Mesenteric fat pad (tissue), 1 donor: ENCODE results near the gene CCDC182. TPM values are rescaled to one million over a fixed set of nuclear protein-coding genes. Genes with fewer than 3 reads are reported as not detected.

Experiments used
- DNase-seq: peaks from one replicate; pipeline ENCODE4 v3.0.0-alpha.2; 2020; ENCODE audit warnings: low spot score
- total RNA-seq: library from RNA; stranded (reverse); fragmentation: NEBNext Ultra II Directional; extraction: Animal tissue kit (Norgen Biotek cat#: 25700); gene quantifications from one replicate; pipeline ENCODE4 v1.2.1, GENCODE V29; 2021
- donor health status: DM: yes; HTN: yes; CAD: no.

CCDC182 gene
- total RNA-seq, 1 donor from 2014 or later = not detected

DNA sequence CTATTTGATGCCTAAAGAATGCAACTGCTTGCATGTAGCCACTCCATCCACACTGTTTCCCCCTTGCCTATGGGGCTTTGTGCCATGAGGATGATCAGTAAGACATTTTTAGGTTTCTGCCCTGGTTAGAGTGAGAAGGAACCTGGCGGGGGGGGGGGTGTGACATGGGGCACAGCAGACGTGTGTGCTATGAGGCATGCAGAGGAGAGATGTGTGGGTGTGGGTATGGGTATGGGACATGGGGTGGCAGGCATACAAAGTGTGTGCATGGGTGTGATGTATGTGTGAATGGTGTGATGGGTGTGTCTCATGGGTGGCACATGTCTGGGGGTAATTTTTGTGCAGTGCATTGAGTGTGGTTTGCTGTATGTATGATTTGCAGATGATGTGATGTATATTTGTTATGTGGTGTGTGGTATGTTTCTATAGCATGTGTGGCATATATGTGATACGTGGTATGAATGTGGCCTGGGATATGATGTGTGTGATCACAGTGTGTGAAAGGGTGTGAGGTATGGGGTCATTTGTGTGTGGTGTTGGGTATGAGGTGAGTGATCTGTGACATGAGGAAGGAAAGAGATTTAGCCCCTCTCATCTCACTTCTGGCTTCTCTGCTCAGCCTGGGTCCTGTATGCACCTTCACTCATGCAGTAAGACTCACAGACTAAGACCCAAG is 14.9 kb downstream of the CCDC182 start:
- no peak for DNase-seq

DNA sequence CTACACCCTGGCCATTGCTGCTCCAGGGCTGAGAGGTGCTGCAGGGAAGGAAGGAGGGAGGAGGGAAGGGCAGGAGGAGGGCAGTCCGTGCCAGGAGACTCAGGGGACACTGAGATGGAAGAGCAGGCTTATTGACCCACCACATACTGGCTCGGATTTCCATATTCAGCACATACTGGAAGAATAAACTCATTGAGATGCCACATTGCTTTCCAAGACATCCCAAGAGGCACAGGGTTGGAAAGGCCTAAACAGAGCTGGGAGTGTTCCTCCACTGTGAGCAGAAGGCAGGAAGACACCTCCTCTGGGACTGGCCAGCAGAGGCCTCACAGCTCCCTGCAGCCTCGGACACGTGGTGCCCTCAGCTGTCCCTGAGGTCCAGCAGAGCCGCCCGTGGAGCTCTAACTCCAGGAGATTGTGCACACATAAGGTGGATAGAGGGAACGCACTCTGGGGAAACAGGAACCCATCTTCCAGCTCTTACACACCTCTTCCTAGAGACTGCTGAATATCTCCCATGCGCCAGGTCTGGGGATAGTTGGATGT is 17.4 kb downstream of the CCDC182 start:
- DNase-seq = no peak

DNA sequence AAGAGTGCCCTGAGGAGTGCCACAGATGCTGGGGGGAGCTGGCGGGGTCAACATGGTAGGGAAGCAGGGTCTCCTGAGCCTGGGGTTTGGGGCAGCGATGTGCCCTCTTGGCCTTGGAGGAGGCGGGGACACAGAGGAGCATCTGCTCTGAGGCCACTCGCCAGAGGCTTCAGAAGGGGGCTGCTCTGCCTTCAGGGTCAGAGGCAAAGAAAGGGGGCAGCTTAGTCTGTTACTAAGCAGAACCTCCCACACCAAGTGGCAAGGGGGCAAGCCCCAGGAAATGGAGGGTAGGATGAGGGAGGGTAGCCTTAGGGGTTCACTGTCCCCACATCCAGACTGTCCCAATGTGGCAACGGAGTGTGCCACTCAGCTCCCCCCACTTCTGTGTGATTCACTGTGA is 18.3 kb downstream of the CCDC182 start:
- DNase-seq = no peak

DNA sequence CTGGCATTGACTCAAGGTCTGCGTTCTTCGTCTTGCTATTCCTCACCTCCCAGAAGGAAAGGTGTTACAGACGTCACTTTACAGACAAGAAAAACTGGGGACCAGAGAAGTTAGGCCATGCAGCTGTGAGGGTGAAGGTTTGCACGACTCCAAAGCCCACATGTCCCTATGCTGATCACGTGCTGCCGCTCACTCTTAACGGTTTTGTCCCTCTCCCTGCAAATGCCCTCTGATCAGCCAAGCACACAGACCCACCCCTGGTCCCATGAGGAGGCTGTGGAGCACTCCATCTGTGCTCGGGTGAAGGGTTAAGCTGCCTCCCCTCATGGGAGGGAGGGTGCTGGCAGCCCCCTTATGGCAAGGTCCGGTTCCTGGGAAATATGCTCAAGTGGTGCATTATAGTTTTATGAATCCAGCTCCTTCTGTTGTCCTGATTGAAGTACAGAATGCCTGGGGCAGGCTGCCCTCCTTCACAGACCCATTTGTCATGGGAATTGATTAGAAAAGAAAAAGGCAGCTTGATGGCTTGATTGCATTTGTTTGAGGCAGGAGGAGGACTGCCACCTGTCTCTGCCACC is 18.8 kb downstream of the CCDC182 start:
- DNase-seq = no peak

DNA sequence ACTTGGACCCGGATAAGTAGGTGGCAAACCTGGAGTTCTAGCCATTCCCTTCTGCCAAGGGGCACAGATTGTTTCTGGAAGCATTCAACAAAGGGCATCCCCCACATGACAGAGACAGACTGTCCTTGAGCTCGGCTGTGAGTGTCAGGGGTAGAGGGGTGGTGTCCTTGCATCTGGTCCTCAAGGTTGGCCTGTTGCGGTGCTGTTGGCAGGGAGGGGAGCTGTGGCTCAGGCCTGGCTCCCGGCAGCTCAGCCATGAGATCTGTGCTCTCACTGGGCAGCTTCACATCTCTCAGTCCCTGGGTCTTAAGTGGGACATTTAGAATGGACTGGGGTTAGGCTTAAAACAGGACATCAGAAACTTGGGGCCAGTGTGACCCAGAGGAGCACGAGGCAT is 20.4 kb downstream of the CCDC182 start:
- no peak for DNase-seq

DNA sequence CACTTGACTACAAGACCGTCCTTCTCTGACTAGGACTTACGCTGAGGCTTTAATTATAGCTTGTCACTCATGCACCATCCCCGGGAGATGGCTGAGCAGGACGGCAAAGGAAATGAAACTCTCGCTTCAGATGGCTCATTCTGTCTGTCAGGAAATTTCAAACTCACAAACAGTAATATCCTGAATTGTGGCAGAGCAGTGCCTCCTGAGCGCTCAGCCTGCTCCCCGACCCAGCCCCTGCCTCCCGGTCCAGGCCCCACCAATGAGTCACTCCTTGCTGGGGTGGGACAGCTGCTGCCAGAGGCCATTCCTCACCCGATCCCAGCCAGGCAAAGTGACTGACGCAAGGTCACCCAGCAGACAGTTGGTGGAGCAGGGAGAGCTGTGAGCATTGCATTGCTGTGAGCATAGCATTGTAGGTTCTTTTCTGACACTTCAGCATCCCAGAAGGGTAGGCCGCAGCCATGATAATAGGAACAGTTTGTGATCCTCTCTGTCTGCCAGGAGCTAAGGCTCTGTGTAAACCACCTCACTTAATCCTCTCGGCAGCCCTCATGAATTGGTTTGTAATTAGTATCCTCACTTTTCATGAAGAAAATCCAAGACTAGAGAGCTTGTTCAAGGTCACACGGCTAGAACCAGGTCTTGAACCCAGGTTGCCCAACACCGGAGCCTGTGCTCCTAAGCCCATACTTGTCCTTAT is 20.9 kb downstream of the CCDC182 start:
- DNase-seq = no peak

DNA sequence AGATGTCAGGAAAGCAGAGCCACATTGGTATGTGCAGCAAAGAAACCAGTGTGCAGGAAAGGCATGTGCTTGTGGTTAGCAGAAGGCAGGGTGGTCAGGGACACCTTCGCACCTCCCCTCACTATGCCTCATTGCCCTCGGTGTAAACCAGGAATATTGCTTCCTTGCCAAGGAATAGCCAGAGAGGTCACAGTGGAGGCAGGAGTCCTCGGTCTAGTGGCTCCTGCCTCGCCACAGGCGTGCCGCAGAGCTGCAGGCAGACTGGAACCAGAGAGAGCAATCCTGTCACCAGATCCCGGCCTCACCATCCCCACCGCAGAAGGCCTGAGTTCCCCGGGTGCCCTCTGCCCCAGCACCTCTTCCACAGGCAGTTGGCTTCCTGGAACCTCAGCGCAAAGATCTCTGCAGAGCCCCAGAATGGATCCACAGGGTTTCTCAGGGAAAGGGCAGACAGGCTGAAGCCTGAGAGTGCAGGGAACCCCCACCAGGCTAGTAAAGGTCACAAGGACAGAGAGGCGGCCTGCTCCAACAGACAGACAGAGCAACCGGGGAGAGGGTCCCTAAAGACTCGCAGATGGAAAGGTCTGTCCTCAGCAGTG is 21.6 kb downstream of the CCDC182 start:
- no peak for DNase-seq

DNA sequence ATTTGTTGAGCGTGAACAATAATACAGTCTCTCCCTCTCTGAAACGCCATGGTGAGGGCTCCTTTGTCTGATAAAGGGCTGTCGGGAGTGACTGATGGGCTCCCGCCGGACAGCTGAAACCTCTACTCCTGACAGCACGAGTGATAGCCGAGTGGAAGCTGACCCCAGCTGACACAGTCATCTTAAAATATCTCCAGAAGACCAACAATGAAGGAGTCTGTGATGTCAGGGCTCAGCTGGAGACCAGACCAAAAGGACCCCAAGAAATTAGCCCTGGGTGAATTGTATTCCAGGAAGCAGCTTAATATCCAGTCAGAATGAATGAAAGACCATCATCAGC is 22.4 kb downstream of the CCDC182 start:
- DNase-seq = no peak

DNA sequence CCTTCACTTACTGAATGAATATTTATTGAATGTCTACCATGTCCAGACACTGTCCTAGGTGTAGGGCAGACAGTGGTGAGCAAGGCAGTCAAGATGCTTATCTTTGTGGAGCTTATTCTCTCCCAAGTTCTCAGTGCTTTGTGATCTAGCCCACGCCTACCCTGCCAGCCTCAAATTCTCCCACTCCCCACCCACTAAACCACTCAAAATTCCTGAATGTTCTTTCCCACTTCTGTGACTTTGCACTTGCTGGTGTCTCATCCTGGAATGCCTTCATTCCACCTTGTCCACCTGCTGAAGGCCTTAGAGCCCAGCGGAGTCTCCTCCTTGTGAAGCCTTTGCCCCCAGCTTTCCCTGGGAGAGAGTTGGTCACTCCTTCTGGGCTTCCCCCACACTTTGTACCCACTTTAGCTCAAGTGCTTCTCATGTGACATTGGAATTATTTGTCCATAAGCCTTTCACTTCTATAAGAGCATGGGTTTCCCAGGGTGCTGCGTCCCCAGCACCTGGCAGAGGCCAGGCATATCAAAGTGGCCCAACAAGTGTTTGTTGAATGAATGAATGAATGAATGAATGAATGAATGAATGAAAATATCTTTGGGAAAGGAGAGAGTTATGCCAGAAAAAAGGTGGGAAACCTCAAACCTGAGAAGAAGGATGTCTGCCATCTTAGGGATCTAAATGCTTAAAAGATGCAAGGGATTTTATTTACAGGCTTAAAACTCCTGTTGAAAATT is 23.0 kb downstream of the CCDC182 start:
- no peak for DNase-seq

DNA sequence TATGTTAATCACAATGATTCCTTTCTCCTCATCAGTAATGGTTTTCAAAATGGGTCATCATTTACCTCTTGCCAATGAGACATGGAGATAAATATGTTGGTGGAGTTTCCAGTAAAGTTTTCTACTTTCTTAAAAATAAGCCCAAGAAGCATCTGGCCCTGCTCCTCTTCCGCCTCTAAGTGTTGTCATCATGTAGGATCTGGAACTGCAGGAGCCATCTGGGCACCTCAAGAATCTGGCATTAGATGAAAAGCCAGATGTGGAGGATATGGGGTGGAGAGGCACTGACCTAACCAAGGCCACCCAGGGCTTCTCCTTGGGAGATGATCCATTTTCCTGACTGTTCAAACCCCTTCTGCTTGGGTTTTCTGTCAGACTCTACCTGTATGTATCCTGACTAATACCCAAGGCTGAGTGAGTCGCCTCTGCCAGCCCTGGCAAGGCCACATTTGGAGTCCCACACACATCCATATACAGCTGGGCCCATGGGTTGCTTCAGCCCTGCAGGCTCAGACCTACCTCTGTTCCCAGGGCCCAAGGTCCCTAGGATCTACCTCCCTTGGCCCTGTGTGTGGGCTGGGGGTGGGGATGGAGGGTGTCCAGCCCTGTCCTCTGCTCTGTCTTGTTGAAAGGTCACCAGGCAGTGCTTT is 24.6 kb downstream of the CCDC182 start:
- no peak for DNase-seq

DNA sequence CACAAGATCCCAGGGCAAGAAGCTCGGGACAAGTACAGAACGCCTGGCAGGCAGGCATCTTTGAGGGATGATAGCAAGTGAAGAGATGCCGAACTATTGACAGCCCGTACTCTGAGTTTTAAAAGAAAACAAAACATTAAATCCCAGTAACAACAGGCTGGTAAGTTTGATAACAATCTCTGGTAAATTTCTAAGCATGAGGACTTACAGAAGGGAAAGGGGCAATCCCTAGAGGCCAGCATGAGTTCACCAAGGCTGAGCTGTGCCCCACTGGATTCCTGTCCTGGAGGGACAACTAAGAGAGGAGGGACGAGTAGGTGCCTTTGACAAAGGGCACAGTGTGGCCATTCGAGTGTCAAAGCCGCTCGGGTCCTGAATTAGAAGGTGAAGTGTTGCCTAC is 26.2 kb downstream of the CCDC182 start:
- no peak for DNase-seq

DNA sequence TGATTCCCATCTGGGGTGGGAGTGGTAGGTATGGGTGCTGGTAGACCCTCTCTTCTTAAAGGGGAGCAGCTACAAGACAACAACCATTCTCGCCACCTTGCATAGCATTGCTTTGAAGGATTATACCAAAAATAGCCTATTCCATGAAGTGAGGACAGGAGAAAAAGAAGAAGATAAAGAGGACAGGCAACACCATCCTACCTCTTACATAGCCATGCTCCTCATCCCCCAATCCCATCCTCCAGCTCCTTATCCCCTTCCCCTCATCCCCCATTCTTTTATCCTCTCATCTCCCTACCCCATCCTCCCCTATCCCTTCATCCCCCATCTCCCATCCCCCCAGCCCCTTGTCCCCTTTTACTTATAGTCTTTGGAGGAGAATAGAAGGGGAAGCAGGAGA is 29.1 kb downstream of the CCDC182 start:
- no peak for DNase-seq

DNA sequence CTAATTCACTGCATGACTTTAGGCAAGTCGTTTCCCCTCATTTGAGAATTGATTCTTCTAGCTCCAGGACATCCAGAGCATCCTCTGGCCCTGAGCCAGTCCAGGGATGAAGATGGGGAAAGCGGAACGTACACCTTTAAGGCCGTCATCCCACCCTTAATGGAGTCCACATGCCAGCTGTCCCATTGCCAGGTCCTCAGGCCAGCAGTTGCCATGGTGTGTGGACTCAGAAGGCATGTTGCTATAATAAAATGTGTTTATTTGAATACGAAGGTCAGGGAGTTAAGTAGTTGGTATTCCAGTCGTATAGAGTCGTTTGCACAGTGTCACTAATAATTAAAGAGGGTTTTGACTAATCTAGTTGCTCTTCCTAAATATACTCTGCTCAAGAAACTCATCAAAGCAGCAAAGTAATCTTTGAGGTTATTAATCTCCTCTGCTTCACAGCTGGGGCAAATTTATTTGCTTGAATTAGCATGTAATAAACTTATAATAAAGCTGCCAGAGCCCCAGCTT is 30.4 kb downstream of the CCDC182 start:
- no peak for DNase-seq

DNA sequence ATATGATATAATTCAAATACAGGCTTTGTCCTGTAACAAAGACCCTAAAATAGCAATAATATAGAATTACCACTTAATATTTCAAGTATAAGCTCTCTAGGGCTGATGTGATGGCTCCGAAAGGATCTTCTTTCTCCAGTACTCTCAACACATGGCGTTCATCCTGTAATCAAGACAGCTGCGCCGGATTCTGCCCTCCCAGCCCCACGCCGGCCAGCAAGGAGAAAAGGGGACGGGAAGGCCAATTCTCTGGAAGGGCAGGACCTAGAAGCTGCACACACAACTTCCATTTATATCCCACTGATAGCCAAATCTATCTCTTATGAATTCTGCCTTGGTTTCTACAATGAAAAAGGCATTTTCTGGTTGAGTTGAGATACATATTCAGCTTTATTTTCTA is 32.0 kb downstream of the CCDC182 start:
- DNase-seq = no peak

DNA sequence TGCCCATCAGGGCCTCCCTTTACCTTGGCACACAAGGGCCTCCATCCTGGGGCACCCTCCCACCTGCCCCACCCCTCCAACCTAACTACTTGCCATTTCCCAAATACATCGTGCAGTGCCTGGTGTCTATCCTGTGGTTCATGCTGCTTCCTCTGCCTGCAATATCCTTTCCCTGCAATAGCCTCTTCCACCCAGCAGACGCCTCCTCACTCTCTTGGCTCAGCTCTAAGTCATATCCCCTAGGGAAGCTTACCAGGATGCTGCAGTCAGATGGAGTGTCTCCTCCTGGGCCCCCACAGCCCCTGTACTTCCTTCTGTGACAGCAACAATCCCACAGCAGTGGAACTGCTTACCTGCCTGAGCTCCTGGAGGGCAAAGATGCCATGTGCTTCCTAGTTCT is 36.7 kb downstream of the CCDC182 start:
- DNase-seq = no peak

DNA sequence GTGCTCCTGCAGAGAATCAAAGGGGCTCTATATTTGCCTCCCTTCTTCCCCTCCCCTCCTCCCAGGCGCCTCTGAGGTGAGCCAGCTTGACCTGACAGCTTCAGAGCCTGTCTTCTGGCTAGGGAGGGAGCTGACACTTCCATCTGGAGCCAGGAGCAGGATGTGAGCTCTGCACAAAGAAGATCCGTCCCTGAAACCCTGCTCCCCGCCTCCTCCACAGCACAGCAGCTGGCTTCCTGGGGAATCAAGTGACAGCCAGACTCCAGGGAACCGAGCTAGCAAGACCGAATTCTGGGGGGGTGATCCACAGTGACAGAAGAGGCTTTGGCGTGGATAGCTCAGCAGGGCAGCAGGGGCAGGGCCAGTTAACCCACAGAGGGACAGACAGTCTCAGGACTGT is 37.2 kb downstream of the CCDC182 start:
- DNase-seq = no peak

DNA sequence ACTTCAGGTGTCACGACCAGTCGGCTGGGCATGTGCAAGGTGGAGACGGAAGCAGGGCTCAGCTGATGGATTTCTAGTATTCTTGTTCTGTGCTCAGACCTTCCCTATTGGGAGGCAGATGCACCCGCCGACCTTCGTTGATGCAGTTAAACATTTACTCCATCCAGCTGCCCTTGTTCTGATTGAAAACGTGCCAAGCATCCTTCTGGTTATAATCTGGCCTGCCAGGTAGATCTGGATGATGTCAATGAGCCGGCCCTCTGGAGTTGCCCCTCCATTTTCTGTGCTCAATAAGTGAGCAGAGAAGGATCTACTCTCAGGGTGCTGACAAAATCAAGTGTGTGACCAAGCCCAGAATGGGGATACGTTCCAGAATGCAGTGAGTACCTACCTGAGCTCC is 38.3 kb downstream of the CCDC182 start:
- no peak for DNase-seq

DNA sequence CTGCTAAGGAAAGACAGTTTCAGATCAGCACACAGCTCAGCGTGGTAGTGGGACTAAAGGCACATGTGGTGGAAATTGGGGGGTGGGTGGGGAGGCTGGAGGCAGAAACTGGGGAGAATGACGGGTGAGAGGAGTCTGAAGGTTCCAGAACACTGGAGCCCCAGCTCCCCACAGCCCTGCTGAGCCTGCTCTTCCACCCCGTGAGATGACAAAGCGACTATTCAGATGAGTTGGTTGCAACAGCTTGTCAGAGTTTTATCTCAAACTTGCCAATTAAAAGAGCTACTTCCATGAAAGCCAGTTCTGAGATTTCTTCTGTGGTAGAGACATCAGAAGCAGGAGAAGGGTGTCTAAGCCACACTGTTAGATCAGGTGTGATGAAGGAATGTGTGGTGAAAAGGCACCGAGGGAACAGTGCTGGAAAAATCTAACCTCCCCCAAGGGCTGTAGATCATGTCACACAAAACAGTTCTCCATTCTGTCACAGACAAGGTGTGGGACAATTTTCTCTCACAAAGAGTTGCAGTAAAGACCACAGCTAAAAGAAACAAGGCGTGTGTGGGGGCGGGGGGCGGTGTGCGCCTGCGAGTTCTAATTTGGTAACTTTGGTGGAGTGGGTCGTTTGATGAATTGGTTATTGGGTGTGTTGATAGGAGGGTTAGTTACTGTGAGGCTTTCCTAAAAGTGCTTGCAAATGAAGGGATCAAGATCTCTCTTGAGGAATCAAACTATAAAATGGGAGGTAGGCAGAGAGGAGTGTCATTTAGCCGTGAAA is 39.0 kb downstream of the CCDC182 start:
- no peak for DNase-seq

DNA sequence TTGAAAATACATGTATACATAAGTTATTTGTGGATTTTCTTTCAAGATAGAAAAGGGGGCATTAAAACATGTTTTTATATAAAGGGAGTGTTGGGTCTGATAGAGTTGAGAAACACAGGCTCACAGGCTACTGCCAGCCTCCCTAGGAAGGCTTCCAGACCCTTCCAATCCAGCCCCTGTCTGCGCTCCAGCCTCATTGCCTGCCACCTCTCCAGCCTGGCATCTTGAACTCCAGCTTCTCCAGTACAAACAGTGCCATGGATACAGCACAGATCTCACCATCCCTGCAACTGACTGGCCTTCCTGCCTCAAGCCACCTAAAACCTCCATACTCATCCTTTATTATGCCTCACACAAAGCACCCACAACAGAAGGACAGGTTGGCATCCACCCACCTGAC is 40.7 kb downstream of the CCDC182 start:
- DNase-seq = no peak

DNA sequence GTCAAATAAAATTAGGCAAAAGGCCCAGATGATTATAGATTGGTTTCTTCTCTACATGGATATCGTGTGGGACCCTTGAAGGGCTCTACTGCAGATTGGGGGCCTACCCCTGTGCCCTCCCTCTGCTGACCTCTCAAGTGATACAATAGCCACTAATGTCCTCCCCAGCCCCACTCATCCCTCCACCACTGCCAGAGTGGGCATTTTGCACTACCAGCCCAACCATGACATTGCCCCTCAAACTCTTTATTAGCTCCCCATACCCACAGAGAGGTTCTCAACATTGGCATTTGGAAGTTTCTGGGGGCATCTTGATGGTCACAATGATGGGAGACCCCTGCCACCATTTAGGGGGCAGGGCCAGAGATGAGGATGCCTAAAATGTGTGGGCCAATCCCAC is 41.8 kb downstream of the CCDC182 start:
- DNase-seq = no peak
